Measurements from ENCODE around the gene B3GAT1.

B3GAT1 gene

DNA sequence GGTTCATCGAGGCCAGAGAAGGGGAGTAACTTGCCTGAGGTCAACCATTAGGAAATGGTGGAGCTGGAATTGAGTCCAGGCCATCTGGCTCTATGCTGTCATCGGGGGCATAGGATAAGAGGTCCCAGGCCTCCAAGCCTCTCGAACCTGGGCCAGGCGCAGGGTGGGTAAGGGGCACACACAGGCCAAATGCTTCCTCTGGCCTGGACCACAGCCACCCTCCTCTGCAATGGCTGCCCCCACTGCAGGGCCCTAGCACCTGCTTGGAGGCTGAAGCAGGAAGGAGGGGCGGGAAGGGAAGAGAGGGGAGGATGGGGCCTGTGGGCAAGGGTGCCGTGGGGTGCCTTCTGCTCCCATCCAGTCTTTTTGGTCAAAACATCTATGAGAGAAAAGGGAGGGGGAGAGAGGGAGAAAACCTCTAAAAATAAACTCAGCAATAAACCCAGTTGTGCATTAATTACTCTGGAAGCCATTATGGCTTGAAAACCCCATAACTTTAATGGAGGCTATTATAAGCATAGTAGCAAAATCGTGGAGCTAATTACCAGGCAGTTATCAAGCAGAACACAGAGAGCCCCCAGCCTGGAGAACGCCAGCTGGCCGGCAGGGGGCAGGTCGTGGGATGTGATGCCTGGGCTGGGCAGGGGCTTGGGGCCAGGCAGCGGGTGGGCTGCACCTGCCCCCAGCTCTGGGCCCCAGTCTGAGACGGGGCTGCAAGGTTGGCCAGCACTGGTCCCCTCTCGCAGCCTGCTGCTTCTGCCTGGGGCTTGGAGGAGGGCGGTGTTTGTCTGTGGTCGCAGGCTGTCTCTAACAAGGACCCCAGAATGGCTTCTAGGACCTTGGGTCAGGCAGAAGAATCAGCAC is 21.1 kb downstream of the B3GAT1 start:
- no peak for DNase-seq (ENCODE audit: low read depth, low spot score)

DNA sequence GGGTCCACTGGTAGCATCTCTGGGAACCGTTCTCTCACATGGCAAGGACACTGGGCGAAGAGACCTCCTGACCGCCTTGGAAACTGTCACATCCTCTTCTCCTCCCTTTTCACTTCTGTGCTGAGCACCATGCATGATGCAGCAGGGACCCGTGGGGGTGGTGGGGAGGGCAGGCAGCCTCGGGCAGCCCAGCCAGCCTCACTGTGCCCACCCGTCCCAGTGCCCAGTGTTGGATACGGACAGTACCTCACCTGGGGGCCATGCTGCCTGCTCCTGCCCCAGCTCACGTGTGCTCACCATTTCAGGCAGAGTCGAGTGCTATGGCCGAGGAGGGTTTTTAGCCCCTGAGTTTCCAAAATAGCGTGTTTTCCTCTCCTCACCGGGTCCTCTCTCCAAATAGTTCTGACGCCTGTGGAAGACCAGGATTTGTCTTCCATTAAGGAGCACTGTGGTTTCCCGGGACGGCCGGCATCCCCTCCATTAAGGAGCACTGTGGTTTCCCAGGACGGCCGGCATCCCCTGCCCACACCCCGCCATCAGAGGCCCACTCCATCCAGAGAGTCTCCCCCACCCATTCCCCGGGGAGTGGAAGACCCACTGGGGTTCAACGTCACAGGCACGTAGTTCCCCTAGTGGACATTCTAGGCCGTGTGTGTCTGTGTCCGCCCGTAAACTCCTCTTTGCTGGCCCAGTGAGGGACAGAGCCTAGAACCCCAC is 22.4 kb downstream of the B3GAT1 start:
- DNase-seq (ENCODE audit: low read depth, low spot score): no peak

DNA sequence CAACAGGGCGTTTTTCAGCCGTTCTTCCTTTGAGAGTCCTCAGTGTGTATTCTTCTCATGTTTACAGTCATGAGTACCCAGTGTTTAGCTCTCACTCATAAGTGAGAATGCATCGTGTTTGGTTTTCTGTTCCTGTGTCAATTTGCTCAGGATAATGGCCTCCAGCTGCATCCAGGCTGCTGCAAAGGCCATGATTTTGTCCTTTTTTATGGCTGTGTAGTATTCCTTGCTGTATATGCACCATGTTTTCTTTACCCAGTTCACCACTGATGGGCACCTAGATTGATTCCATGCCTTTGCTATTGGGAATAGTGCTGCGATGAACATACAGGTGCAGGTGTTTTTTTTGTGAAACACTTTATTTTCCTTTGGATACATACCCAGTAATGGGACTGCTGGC is 23.5 kb downstream of the B3GAT1 start:
- DNase-seq (ENCODE audit: low read depth, low spot score): no peak

DNA sequence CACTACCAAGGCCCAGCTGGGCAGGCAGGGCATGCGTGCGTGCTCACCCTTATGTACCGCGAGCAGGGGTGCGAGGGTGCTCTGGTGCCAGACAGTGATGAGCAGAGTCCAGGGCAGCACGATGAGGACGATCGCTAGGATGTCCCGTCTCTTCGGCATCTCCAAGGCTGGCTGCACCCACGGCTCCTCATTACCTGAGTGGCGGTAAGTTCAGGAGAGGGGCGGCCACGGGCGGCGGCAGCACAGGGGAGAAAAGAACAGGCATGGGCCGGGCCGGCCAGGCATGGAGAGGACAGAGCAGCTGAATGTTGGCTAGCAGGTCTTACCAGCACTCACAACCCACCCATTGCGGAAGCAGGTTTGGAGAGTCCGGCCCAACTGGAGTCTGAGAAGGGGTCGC is 24.5 kb downstream of the B3GAT1 start:
- DNase-seq (ENCODE audit: low read depth, low spot score): no peak

DNA sequence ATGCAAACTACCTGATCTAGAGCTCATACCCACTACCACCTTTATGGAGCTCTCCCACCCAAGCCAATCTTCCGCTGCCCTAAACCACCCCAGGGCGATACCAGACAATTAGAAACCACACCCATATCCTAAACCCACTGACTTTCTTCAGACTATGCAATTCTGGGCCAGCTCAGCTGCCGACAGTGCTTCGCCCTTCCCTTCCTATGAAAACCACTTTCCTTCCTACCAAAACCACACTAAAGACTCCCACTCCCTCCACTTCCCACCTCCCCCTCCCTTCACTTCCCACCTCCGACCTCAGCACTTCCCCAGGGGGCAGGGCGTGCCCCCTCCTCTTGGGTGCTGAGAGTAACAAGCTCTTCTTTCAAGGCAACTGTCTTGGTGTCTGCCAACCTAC is 25.1 kb downstream of the B3GAT1 start:
- DNase-seq (ENCODE audit: low read depth, low spot score): no peak

DNA sequence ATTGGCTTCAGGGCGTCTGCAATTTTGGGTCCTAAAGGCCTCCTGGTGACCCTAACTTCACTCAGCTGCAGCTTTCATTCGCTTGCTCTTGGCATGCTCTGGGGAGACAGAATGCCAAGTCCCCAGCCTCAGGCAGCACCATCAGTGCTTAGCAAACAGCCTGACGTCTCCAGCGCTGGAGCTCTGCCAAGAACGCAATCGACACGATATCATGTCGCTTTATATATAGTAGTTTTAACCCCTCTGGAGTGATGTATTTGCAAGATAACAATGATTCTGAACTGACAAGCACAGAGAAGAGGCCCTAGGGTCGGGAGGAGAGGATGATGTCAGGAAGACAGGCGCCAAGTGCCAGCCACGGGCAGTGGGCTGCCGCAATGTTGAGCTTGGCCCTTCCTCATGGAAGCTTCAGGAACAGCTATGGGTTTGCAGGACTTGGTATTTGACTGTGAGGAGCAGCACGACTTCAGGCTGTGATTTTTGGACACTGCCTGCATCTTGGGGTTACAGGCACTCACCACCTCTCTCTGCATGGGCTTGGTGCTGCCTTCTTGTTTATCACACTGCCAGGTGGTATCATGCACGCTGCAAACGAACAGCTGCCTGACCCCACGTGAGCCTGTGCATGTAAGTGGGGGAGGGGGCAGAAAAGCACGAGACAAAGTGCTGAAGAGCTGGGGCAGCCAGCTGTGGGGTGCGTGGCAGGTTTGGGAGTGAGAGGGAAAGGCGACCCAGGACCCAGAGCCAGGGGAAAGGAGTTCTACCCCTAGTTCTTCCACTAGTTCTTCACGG is 26.1 kb downstream of the B3GAT1 start:
- DNase-seq (ENCODE audit: low read depth, low spot score): no peak

DNA sequence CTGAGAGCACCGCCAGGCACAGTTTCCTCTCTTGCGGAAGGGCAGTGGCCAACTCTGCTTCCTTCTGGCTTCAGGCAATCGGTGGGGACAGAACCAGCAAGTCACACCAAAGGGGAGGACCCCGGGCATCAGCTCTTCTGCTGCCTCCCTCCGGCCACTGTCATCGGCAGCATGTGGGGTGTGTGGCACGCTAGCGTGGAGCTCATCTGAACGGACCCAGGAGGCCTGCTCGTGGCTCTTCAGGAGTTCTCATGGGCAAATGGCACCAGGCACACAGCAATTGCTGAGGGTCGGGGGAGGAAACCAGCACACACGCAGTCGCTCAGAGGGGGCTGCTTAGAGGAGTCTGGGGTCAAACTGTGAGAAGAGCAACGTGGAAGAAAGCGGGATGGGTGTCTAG is 26.9 kb downstream of the B3GAT1 start:
- DNase-seq (ENCODE audit: low read depth, low spot score): no peak

DNA sequence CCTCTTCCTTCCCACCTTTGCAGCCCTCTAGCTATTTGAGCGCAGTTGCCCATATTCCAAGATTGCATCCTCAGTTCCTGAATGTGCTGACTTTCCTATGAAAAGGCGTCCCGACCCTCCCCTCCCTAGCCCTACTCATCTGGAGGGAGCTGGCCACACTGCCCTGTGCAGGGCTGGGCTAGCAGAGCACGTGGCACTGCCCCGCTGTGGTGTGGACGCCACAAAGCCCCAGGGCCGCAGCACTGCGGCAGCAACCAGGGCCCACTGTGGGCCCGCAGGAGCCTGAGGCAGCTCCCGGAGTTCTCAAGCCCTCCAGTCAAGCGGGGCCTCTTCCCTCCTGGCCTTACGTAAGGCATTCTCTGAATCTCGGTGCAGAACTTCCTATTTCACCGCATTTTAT is 27.6 kb downstream of the B3GAT1 start:
- no peak for DNase-seq (ENCODE audit: low read depth, low spot score)

DNA sequence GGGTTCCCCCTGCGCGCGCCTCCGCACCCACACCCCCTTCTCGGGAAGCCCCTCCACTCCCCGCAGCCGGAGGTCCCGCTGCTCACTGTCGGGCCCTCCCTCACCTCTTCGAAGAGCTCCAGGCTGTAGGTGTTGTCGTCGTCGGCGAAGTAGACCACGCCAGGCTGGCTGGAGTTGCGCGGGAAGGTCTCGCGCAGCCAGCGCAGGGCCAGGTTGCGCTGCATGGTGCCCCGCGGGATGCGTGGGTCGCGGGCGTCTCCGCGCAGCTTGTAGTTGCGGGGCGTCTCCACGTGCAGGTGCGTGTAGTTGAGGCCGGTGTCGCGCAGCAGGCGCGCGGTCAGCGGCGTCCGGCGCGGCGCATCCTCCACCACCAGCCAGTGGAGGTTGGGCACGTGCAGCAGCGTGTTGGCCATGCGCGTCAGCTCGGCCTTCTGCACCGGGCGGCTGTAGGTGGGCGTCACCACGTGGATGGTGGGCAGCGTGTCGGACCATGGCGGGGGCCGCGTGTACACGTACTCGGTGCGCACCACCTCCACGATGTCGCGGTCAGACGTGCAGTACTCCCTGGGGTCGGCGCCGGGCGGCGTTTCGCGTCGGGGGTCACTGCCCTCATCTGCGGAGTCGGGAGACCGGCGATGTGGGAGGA is 28.3 kb downstream of the B3GAT1 start:
- no peak for DNase-seq (ENCODE audit: low read depth, low spot score)

DNA sequence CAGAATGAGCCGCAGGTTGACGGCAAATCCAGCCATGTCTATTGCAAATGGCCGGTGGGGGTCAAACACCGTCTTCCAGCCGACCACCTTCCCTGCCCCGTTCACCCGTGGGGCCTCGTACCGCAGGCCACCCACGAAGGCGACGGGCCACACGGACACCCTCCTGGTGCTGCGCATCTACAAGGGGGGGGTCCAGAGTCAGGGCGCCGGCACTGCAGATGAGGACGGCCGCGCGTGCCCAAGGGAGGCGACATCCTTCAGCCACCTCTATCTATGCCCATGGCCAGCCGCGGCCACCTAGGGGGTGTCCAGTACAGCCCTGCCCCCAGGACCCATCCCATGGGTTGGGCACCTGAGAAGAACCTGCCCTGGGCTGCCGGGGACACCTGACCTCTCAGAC is 29.2 kb downstream of the B3GAT1 start:
- DNase-seq (ENCODE audit: low read depth, low spot score): no peak

DNA sequence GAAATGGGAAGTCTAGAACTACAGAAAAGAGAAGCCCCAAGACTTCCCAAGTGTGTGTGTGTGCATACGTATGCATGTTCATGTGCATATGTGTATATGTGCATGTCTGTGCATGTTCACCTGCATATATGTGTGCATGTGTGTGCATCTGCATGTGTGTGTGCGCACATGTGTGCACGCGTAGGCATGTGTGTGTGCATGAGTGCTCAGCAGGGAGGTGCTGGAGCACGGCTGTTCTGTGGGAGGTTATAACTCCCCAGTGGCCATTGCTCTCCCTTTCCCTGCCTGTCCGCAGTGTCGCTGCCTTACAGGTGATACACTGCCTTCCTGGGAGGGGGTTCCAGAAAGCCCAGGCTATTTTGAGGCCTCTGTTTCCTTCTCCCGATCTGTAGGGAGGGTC is 29.8 kb downstream of the B3GAT1 start:
- no peak for DNase-seq (ENCODE audit: low read depth, low spot score)

DNA sequence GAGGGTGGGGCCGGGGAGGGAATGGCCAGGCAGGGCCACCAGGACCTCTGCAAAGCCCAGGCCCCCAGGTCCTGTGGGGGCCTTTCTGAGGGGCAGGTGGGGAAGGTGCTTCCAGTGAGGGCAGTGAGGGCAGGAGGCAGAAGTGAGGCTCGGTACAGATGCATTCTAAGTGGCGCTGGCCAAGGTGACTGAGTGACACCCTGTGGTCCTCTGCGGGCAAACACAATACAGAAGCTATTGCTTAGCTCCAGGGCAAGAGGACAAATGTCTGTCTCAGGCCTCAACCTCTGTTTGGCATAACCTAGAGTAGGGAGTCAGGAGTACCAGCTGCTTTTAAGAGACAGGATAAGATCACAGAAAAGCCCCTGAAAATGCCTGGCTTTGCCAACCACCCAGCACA is 31.3 kb downstream of the B3GAT1 start:
- DNase-seq (ENCODE audit: low read depth, low spot score): no peak

DNA sequence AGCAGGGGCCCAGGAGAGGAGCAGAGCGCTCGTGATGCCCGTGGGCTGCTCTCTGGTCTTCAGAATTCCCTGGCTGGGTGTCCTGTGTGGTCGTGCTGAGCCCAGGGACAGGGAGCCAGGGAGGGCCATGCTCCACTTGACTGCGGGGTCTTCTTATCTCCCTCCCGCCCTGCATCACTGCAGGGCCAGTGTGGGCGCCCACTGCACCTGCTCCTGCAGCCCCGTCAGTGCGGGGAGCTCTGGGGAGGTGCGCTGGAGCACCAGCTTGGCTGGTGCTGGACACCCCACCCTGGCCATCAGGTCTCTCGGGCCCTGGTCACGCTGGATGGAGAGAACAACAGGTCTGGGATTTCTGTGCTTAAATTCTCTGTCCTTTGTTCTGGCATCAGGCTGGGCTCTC is 31.8 kb downstream of the B3GAT1 start:
- DNase-seq (ENCODE audit: low read depth, low spot score): no peak

DNA sequence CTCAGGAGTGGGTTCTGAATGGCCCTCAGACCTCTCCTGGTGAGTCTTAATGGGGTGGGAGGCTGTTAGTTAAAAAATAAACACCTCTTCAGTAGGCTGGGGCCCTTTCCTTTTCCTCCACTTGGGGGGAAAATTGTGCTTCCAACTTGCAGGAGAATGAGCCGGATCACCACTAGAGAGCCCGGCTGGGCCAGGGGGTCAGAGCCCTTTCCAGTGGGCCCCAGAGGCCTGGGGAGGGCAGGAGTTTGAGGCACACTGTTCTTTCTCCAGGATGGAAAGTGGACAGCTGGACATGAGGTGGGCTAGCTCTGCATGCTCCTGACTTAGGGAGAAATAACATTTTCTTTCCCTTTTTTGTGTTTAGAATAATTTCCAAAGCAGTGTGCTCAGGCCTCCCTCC is 32.8 kb downstream of the B3GAT1 start:
- no peak for DNase-seq (ENCODE audit: low read depth, low spot score)

DNA sequence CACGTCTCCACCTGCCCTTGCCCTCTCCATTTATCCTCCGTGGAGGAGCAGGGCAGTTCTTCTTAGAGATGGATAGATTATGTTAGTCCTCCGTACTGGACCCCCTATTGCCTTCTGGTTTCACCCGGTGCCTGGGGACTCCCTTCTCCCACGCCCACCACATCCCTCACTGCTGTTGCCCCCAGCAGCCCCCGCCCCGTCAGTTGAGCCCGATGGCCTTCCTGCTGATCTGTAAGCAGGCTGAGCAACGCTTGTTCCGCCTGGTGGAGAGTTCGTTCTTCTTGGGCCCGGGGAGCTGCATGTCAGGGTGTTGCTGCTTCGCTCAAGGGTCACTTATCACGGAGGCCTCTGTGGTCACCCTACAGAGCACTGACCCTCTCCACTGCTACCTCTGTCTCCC is 34.2 kb downstream of the B3GAT1 start:
- no peak for DNase-seq (ENCODE audit: low read depth, low spot score)

DNA sequence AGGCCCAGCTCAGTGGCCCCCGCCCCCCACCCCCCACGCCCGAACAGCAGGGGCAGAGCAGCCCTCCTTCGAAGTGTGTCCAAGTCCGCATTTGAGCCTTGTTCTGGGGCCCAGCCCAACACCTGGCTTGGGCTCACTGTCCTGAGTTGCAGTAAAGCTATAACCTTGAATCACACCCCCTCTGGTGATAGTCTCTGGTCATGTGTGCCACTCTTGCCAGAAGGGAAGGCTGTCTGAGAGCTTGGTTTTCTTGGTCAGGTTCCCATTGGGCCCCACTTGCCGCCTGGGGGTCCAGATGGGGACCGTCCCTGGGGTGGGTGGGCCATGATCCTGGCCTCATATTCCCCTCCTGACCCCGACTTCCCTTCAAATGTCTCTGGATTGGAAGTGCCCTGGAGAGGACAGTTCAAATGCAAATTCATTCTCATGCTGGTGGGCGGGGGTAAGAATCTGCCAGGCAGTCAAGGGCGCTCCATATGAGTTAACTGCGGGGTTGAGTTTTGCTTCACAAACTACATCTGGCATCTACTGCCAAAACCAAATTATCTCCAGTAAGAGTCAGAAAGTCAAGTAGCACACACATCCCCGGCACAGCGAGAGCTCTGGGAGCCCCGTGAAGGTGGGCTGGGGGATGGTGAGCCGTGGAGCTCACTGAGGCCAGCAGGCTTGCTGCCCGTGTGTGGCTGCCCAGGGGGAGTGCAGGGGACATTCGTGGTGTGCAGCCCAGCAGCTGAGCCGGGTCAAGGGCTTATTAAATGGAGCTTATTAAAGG is 35.7 kb downstream of the B3GAT1 start:
- no peak for DNase-seq (ENCODE audit: low read depth, low spot score)

DNA sequence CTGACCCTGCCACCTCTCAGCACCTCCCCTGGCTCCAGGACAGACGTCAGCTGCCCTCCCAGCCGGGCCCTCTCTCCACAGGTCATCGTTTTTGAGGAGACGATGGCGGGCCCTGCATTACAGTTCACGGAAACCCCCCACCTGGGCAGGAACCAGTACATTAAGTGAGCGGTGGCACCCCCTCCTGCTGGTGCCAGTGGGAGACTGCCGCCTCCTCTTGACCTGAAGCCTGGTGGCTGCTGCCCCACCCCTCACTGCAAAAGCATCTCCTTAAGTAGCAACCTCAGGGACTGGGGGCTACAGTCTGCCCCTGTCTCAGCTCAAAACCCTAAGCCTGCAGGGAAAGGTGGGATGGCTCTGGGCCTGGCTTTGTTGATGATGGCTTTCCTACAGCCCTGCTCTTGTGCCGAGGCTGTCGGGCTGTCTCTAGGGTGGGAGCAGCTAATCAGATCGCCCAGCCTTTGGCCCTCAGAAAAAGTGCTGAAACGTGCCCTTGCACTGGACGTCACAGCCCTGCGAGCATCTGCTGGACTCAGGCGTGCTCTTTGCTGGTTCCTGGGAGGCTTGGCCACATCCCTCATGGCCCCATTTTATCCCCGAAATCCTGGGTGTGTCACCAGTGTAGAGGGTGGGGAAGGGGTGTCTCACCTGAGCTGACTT is 37.0 kb downstream of the B3GAT1 start:
- no peak for DNase-seq (ENCODE audit: low read depth, low spot score)

DNA sequence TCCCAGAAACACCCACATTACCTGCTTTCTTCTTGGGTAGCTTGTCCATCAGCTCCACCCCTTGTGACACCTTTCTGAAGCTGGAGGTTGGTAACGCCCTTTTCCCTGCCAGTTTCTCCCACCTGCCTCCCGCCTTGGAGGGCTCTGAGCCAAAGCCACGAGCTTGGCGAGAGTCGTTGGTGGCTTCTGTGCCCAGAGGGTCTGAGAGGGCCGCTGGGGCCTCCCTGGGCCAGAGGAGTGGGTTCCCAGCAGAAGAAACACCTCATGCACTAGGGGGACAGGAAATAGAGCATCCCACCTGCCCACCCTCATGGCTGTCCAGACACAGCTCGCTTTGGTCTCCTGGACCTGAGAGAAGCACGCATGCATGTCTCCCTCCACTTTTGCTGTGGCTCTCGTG is 37.9 kb downstream of the B3GAT1 start:
- no peak for DNase-seq (ENCODE audit: low read depth, low spot score)

DNA sequence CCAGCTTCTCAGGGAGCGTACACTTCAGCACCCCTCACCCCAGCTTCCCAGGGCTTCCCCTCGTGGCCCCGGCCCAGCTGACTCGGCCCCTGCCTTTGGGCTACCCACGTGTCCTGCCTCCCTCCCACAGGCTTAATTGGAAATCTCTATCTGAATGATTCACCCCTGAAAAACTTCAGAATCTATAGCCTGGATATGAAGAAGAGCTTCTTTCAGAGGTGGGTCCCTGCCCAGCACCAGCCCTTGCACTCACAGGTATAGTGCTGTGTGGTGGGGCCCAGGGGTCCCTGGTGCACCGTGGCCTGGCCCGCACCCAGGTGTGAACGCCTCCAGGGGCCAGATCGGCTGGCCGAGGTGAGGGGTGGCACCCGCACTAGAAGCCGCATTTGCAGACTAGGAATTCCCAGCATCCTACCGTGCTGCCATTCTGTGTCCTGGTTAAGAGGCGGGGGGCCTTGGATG is 38.4 kb downstream of the B3GAT1 start:
- DNase-seq (ENCODE audit: low read depth, low spot score): no peak

DNA sequence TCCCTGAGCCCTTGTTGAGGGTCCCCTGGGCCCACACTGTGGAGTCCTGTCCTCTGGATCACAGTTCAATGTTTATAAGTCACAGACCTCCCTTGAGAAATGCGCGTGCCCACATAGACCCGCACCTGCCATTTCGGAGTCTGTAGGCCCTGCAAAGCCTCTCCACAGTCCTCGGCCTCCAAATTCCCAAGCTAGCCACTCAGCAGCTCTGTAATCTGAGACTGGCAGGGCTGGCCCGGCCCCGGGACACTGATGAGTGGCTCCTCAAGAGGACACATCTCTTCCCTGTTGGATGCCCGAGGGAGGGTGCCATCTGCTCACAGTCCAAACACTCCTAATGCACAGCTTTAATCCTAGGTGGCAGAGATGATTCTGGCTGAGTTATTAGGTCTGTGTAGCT is 39.1 kb downstream of the B3GAT1 start:
- DNase-seq (ENCODE audit: low read depth, low spot score): no peak

DNA sequence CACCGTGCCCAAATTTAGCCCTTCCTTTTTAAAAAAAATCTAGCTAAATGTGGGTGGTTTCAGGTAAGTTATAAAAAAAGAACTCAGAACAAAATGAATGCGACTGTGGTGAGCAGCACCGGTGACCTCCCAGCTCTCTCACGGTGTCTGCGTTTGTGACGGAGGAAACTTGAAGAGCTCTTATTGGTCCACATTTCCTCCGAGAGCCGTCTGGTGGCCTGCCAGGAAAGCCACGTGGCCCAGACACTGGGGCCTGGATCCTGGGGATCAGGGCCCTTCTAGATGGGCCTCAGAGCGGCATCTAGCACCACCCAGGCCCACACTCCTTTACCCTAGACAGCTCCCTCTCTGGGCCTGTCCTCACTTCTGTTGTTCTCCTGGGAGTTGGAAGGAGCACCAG is 39.5 kb downstream of the B3GAT1 start:
- no peak for DNase-seq (ENCODE audit: low read depth, low spot score)
